ENCODE data around the gene EVL.
"Not testable (repeated sequence)": the region's sequence is repeated elsewhere in the genome, so short reads cannot be mapped to it uniquely, and the experiment has no call there.

The EVL gene

DNA sequence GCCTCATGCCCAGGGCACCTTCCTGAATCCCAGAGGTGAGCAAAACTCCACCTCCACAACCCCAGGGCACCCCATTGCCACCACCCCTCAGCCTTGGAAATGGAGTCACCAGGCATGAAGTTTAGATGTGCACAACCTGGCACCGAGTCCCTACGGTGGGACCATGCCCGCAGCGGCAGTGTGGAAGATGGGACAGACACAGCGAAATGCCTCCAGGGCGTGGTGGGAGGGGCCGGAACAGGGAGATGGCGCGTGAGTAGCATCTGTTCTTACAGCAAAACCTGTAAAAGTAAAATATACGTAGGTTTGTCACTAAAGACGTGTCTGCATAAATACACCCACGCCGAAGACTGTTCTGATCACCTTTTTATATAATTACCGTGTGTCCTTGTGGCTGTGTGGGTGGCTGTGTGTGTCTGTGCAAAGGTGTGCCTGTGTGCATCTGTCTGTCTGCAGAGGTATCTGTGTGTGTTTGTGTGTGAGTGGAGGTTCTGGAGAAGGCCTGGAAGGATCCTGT, 111.6 kb downstream of the EVL start:
- TF ChIP-seq POLR2AphosphoS5 (IDR thresholded peaks at IDR 0.05; ENCODE audit: low read depth) (no peak), GABPA (IDR thresholded peaks at IDR 0.05; ENCODE audit: low read depth) (no peak)
- Histone ChIP-seq H3K4me3 (replicated peaks; ENCODE audit: insufficient read depth, low read length) (no peak overlapping the region), H3K27ac (replicated peaks) (no peak overlapping the region), H3K27me3 (ENCODE audit: insufficient read depth, poor library complexity, severe bottlenecking) (no peaks in the 10 kb centered on the region)
- no peak for DNase-seq (ENCODE audit: low read depth in 1 of 2, low spot score in 1 of 2)

DNA sequence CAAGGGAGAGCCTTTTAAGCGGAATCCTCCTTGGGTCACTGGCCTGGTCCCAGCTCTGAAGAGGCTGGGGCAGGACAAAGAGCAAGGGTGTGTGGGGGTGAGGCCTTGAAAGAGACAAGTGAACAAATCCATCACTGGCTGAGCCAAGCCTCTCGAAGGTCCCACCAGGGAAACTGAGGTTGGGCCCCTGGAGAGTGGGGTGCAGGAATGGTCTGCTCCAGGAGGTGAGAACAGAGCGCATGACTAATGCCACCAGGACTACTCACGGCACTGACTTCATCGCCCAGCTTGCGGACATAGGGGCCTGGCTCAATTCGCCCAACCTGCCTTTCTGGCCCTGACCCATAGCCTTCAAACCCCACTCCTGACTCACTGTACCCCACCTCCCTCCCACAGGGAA, 113.5 kb downstream of the EVL start:
- Histone ChIP-seq H3K27me3 (ENCODE audit: insufficient read depth, poor library complexity, severe bottlenecking) (no peaks in the 10 kb centered on the region), H3K27ac (replicated peaks) (no peak overlapping the region)
- TF ChIP-seq GABPA (IDR thresholded peaks at IDR 0.05; ENCODE audit: low read depth): no peak
- TF ChIP-seq SPI1 (IDR thresholded peaks at IDR 0.05; ENCODE audit: borderline replicate concordance, low read depth): no peak
- TF ChIP-seq POLR2AphosphoS5 (IDR thresholded peaks at IDR 0.05; ENCODE audit: low read depth): no peak
- TF ChIP-seq, protein P1, sequence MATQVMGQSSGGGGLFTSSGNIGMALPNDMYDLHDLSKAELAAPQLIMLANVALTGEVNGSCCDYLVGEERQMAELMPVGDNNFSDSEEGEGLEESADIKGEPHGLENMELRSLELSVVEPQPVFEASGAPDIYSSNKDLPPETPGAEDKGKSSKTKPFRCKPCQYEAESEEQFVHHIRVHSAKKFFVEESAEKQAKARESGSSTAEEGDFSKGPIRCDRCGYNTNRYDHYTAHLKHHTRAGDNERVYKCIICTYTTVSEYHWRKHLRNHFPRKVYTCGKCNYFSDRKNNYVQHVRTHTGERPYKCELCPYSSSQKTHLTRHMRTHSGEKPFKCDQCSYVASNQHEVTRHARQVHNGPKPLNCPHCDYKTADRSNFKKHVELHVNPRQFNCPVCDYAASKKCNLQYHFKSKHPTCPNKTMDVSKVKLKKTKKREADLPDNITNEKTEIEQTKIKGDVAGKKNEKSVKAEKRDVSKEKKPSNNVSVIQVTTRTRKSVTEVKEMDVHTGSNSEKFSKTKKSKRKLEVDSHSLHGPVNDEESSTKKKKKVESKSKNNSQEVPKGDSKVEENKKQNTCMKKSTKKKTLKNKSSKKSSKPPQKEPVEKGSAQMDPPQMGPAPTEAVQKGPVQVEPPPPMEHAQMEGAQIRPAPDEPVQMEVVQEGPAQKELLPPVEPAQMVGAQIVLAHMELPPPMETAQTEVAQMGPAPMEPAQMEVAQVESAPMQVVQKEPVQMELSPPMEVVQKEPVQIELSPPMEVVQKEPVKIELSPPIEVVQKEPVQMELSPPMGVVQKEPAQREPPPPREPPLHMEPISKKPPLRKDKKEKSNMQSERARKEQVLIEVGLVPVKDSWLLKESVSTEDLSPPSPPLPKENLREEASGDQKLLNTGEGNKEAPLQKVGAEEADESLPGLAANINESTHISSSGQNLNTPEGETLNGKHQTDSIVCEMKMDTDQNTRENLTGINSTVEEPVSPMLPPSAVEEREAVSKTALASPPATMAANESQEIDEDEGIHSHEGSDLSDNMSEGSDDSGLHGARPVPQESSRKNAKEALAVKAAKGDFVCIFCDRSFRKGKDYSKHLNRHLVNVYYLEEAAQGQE (IDR thresholded peaks at IDR 0.05; ENCODE audit: insufficient replicate concordance, low read depth): no peak
- TF ChIP-seq, protein P2, sequence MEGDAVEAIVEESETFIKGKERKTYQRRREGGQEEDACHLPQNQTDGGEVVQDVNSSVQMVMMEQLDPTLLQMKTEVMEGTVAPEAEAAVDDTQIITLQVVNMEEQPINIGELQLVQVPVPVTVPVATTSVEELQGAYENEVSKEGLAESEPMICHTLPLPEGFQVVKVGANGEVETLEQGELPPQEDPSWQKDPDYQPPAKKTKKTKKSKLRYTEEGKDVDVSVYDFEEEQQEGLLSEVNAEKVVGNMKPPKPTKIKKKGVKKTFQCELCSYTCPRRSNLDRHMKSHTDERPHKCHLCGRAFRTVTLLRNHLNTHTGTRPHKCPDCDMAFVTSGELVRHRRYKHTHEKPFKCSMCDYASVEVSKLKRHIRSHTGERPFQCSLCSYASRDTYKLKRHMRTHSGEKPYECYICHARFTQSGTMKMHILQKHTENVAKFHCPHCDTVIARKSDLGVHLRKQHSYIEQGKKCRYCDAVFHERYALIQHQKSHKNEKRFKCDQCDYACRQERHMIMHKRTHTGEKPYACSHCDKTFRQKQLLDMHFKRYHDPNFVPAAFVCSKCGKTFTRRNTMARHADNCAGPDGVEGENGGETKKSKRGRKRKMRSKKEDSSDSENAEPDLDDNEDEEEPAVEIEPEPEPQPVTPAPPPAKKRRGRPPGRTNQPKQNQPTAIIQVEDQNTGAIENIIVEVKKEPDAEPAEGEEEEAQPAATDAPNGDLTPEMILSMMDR (IDR thresholded peaks at IDR 0.05; ENCODE audit: insufficient read depth, low read length): no peak

DNA sequence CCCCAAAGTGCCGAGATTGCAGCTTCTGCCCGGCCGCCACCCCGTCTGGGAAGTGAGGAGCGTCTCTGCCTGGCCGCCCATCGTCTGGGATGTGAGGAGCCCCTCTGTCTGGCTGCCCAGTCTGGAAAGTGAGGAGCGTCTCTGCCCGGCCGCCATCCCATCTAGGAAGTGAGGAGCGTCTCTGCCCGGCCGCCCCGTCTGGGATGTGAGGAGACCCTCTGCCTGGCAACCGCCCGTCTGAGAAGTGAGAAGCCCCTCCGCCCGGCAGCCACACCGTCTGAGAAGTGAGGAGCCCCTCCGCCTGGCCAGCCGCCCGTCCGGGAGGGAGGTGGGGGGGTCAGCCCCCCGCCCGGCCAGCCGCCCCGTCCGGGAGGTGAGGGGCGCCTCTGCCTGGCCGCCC, 115.4 kb downstream of the EVL start:
- not testable (repeated sequence) for H3K27me3 ChIP-seq (ENCODE audit: insufficient read depth, poor library complexity, severe bottlenecking); H3K27ac ChIP-seq (replicated peaks); H3K4me3 ChIP-seq (replicated peaks; ENCODE audit: insufficient read depth, low read length); DNase-seq (ENCODE audit: low read depth in 1 of 2, low spot score in 1 of 2)

More for the DNA sequence above, 113.5 kb downstream of the EVL start:
- no peak for DNase-seq (ENCODE audit: low read depth in 1 of 2, low spot score in 1 of 2)
- no peak overlapping the region for H3K4me3 ChIP-seq (replicated peaks; ENCODE audit: insufficient read depth, low read length)

DNA sequence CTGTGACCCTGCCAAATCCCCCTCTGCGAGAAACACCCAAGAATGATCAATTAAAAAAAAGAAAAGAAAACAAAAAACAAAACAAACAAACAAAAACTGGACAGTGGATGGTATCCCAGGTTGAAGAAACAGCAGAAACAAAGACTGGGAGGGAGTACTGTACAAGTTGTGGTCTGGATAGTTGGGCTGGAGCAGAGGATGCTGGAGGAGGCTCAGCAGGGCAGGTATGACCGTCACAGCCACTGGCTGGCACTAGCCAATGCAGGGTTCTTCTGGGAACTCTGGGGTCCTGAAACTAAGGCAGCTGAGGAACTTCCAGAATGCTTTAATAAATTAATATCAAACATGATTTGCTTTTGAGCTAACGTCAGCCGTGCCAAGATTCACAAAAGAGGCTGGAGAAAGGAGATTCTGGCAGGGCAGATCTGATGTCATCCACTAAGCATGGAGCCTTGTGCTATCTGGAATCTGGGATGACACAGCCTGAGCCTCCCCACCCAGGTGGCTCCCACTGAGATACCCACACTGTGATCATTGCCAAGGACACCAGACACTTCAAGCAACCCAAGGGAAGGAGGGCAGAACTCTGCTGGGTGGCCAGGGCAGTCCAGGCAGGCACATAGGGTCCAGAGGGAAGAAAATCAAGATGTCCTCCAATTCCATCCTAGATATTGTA, 116.8 kb downstream of the EVL start:
- H3K4me3 ChIP-seq (replicated peaks; ENCODE audit: insufficient read depth, low read length); DNase-seq (ENCODE audit: low read depth in 1 of 2, low spot score in 1 of 2); H3K27me3 ChIP-seq (ENCODE audit: insufficient read depth, poor library complexity, severe bottlenecking); H3K27ac ChIP-seq (replicated peaks): not testable (repeated sequence)

DNA sequence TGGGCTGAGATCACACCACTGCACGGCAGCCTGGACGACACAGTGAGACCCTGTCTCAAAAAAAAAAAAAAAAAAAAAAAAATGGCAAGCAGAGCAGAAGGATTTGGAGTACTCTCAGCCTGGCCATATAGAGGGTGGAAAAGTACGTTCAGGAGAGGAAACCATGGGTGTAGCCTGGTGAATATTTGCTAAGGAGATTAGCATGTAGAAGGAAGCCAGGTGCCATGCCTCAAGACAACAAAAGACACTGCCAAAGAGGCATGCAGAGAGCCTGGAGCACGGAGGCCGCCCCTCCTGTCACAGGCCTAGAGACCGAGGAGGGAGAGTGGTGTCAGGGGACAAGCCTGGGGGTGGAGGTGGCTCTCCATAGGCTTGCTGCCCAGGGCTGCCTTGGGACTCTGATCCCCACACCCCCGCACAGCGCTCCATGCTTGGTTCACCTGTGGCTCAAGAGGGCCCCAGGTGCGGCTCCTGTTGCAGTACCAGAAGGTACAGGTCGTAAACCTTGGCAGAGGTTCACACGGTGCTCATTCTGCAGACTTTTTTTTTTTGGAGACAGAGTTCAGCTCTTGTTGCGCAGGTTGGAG, 122.1 kb downstream of the EVL start:
- H3K27me3 ChIP-seq (ENCODE audit: insufficient read depth, poor library complexity, severe bottlenecking): no peaks in the 10 kb centered on the region
- DNase-seq (ENCODE audit: low read depth in 1 of 2, low spot score in 1 of 2): no peak
- TF ChIP-seq GABPA (IDR thresholded peaks at IDR 0.05; ENCODE audit: low read depth): no peak
- TF ChIP-seq, protein P2 (IDR thresholded peaks at IDR 0.05; ENCODE audit: insufficient read depth, low read length): no peak
- TF ChIP-seq, protein P1 (IDR thresholded peaks at IDR 0.05; ENCODE audit: insufficient replicate concordance, low read depth): no peak
- TF ChIP-seq POLR2AphosphoS5 (IDR thresholded peaks at IDR 0.05; ENCODE audit: low read depth): no peak
- H3K27ac ChIP-seq (replicated peaks): no peak overlapping the region
- no peak overlapping the region for H3K4me3 ChIP-seq (replicated peaks; ENCODE audit: insufficient read depth, low read length)

All from HL-60 (cell line).